ENCODE measurements around the gene CPLANE1.

GRCh38 chr5:37170856-37171255 lies 78.3 kb downstream of the CPLANE1 start:
- TF ChIP-seq EZH2 (IDR thresholded peaks at IDR 0.05; ENCODE audit: borderline replicate concordance, low read depth, low read length) (no peak), NCOA2 (IDR thresholded peaks at IDR 0.05; ENCODE audit: partially characterized antibody in 2 of 2) (no peak), HDAC2 (IDR thresholded peaks at IDR 0.05) (no peak), NR2F6 (CRISPR knock-in tag; IDR thresholded peaks at IDR 0.05) (no peak), SMARCC2 (IDR thresholded peaks at IDR 0.05; ENCODE audit: low read depth) (no peak), ZNF224 (CRISPR knock-in tag; IDR thresholded peaks at IDR 0.05) (no peak), RNF2 (IDR thresholded peaks at IDR 0.05) (no peak), ZNF717 (CRISPR knock-in tag; IDR thresholded peaks at IDR 0.05) (no peak), DNMT1 (IDR thresholded peaks at IDR 0.05) (no peak), CTCF (IDR thresholded peaks at IDR 0.05 in 2 of 3, conservative IDR thresholded peaks at IDR 0.05 in 1 of 3; ENCODE audit: insufficient read depth in 2 of 3, low read depth in 1 of 3, low read length in 3 of 3) (no peak)
